Suppressor macrophage treated with lipopolysaccharide for 4 hours (primary cell): ENCODE data around the gene ZFAND2A.
"Not testable (repeated sequence)": the region's sequence is repeated elsewhere in the genome, so short reads cannot be mapped to it uniquely, and the experiment has no call there.

Experiments used
- DNase-seq: peaks from one replicate; pipeline ENCODE4 v3.0.0-alpha.2; 2020

The ZFAND2A gene

DNA sequence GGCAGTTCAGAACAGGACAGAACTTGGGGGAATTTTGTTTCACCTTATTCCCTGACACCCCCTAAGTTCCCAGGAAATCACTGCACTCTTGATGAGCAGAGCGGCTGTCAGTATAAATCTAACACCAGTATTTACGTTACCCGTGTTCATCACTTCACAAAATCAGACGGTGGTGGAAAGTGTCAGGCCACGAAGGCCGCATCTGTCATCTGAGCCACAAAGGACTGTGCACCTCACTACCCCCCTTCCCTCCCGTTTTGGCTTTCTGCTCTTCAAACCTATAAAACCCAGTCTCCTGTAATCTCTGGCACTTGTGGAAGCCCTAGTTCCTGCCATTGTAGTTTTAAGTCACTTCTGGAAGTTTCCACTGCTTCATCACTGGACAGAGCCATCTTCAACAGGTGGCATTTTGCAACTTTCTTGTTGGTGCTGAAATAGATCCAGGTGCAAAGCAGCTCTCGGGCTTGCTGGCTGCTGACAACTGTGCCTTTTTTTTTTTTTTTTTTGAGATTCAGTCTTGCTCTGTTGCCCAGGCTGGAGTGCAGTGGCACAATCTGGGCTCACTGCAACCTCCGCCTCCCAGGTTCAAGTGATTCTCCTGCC, 9.5 kb downstream of the ZFAND2A start:
- DNase-seq, result no peak

DNA sequence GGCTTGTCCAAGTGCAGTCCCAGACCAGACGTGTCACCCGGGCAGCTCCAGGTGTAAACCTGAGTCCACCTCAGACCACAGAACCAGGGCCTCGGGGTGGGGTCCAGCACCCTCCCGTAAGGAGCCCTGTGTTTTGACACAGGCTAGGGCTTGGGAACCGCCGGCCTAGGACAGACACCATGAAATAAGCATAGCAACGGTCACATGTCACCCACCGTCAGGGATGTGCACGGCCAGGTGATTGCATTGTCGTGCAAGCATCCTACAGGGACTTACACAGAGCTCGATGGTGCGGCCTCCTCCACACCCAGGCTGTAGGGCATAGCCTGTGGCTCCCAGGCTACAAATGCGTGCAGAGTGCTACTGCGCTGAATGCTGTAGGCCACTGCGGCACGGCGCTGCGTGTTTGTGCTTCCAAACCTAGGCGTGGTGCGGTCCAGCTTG, 10.6 kb downstream of the ZFAND2A start:
- no peak for DNase-seq

DNA sequence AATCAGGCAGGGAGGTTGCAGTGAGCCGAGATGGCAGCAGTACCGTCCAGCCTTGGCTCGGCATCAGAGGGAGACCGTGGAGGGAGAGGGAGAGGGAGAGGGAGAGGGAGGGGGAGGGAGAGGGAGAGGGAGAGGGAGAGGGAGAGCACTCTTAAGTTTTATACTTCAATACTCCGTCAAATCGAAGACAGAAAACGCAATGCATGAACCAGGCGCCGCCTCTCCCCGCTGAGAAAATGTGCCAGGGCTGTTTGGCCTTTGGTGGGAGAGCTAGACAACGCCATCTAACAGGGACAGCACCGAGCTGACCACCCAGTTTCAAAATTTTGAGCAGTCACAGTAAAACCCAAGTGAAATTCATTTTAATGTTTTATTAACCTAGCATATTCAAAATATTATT, 12.1 kb downstream of the ZFAND2A start:
- DNase-seq, result not testable (repeated sequence)

DNA sequence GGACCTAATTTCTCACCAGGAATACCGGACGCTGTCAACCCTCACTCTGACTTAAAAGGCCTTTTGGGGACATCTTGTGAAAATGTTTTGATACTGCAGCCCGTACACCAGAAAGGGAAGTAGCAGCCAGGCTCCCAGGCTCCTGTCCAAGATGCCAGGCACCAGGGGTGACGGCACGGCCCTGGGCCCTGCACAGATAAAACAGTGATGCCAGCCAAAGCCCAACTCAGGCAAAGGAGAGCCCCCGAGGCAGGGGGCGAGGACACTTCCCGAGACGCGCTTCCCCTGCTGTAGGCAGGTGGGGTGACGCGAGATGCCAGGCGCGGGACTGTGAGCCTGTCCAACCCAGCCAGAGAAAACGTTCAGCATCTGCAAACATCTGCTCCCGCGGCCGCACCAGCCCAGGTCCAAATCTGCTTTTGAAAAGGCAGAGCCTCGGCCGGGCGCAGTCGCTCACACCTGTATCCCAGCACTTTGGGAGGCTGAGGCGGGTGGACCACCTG, 15.7 kb downstream of the ZFAND2A start:
- DNase-seq, result peak; percentile 68

DNA sequence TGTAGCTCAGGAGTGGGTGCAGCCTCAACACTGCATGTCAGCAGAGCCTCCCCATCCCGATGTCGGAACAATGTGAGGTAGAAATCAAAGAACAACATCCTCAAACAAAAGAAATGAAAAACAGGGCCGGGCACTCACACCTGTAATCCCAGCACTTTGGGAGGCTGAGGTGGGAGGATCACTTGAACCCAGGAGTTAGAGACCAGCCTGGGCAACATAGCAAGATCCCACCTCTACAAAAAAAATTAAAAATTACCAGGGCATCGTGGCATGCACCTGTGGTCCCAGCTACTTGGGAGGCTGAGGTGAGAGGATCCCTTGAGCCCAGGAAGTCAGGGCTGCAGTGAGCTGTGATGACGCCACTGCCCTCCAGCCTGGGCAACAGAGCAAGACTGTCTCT, 17.0 kb downstream of the ZFAND2A start:
- not testable (repeated sequence) for DNase-seq

DNA sequence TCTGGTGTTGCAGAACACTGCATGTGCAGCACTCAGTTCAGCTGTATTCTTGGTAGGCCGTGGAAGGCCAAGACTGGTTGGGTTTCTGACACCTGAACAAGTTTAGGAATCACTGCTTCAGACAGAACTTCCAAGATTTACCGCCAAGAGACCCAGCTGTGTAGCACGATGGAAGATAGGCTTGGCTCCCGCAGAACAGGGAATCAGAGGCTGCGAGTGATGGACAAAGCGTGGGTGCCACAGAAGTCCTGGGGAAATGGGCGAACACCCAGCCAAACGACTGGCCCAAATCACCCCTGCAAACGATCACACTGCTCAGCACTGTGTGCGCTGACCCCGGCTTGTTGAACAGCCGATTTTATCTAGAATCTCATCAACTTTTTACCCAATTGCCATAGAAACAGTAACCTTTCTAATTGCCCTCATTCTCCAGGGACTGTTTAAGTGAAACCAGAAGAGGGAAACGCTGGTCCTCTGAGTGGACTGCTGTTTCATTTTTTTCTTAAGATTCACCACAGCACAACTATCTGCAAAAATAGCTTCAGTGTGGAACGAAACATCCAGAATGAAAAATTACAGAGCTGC, 17.9 kb downstream of the ZFAND2A start:
- no peak for DNase-seq

DNA sequence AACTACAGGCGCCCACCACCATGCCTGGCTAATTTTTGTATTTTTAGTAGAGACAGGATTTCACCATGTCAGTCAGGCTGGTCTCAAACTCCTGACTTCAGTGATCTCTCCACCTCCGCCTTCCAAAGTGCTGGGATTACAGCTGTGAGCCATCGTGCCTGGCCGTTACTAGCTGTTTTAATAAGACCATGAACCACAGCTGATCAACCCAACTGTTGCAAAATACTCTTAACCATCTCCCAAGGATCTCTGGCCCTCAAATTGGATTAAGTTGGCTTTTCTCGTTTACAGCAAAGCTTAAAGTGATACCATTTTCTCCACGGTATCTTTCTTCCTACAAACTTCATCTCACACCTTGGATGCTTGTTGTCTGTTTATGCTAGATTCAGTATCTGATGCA, 18.3 kb downstream of the ZFAND2A start:
- no peak for DNase-seq

DNA sequence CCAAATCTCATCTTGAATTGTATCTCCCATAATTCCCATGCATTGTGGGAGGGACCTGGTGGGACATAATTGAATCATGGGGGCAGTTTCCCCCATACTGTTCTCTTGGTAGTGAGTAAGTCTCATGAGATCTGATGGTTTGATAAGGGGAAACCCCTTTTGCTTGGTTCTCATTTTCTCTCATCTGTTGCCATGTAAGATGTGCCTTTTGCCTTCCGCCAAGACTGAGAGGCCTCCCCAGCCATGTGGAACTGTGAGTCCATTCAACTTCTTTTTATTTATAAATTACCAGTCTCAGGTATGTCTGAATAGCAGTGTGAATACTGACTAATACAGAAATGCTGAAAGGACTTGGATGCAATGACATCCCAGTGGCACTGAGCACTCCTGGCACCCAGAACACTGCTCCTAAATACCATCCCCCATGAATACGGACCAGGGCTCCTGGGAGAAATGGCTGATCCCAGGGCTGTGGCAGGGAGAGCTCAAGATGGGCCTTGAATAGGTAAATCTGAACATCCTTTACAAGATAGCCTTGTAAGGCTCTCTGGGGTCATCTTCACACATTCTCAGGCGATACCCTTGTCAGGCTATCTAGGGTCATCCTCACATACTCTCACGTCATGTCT, 19.4 kb downstream of the ZFAND2A start:
- DNase-seq, result peak; percentile 14

DNA sequence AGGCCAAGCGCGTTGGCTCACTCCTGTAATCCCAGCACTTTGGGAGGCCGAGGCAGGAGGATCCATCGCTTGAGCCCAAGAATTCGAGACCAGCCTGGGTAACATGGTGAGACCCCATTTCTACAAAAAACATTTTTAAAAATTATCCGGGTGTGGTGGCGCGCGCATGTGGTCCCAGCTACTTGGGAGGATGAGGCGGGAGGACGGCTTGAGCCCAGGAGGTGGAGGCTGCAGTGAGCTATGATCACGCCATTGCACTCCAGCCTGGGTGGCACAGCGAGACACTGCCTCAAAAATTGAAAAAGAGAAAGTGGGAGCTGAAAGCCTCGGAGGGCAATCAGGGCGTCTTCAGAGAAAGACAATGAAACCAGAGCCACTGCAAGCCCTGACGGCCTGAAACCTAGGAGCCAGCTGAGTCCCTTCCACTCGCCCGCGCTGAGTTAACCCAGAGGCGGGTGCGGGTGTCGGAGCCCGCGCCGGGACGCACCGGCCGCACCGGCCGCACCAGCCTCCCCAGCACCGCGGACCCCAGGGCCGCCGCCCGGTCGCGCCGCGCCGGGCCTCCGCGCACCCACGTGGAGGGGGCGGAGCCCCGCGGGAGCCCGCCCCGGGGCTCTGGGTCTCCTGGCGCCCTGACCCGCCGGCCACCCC, 22.4 kb downstream of the ZFAND2A start:
- no peak for DNase-seq

DNA sequence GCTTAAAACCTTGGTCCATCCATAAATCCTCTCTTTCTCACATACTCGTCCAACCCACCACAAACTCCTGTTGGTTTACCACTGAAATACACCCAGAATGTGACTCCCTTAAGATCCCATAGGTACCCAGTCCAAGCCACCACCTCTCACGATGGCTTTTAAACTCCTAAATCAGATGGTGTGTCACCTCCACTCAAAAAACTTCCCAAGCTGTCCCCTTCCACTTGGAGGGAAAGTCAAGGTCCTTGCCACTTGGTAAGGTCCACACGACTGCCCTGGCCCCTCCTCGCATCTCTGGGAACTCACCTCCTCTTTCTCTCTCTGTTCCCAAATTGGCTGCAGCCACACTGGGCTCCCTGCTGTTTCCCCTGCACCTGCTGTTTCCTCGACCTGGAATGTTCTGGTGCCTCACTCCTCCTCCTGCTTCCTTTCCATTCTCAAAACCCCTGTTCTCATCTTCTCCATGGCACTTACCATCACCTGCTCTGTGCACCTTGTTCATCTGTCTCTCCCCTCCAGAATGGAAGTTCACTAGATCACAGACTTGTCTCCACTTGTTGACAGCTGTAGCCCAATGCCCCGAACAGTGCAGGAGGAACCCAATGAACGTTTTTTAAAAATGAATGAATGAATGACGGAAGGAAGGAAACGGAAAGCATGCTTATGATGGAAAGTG, 23.0 kb downstream of the ZFAND2A start:
- no peak for DNase-seq

DNA sequence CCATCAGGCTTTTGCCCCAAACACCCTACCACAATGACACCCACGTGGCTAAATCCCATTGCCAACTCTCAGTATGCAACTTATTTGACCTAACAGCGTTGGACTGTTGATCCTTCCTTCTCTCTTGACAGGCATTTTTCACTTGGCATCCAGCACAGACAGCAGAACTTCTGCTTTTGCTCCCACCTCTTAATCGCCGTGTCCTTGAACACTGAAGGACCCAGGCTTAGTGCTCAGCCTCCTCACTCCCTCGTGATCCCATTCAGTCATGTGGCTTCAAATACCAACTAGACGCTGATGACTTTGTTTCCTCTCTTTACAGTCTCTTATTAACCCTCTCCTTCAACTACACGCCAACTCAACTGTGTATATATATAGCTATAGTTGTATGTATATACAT, 25.0 kb downstream of the ZFAND2A start:
- DNase-seq, result peak; percentile 29

DNA sequence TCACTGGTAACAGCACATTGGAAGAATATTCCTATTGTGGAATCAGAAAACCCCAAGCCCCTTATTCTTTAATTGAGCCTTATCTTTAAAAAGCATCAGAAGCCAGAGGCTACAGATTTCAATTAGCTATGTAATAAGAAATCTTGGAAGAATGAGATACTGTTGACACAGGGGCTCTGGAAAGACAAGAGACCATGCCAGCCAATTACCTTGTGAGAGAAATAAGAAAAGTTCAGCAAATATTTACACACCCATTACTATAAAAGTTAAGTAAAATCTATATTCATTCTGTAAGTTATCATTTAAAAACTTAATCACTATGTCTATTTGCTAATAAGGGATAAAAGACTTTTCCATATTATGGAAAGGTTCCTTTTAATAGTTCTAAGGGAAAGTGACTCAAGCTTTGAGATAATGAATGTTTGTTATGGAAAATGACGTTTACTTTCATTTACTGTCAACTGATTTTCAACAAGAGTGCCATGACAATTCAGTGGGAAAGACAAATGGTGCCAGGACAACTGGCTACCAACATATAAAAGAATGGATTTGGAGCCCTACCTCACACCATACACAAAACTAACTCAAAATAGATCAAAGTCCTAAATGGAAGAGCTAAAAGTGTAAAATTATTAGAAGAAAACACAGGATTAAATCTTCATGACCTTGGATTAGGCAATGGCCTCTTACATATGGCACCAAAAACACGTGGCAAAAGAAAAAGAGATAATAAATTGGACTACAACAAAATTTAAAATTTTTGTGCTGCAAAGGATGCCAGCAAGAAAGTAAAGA, 28.3 kb downstream of the ZFAND2A start:
- DNase-seq, result no peak

DNA sequence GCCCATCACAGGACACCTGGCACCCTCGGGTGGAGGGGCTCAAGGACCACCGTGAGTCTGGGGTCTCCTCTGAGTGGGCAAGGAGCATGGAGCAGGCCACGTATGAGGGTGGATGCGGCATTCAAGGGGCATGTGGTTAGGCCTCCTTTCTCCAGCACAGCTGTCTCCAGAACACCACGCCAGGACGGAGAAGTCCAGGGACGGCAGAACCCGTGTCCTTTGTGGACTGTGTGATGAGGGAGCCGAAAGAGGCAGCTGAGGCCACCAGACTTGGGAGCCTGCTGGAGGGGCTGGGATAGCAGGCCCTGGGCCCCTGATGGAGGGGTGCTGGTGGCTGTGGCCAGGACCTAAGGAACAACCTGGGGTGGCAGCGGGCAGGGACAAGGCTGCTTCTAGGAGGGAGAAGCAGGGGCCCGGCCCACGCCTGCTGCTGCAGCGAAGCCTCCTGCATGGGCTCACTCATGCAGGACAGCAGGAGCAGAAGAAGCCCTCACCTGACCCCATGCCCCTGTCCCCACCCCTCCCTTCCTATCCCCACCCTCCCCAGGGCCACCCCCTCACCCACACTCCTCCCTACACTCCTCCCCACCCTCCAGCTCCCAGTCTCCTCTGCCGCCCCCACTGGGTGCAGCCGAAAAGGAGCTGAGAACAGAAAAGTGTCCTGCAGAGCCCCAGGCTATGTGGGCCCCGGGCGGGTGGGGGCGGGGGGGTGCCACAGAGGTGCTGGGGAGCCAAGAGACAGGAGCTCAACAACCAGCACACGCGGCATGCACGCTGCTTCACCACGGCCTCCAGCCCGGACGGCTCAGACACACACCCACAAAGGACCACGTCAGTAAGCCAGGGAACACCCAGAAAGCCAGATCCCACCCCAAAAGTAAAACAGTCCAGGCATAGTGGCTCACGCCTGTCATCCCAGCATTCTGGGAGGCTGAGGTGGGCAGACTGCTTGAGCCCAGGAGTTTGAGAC, 29.7 kb downstream of the ZFAND2A start:
- no peak for DNase-seq

DNA sequence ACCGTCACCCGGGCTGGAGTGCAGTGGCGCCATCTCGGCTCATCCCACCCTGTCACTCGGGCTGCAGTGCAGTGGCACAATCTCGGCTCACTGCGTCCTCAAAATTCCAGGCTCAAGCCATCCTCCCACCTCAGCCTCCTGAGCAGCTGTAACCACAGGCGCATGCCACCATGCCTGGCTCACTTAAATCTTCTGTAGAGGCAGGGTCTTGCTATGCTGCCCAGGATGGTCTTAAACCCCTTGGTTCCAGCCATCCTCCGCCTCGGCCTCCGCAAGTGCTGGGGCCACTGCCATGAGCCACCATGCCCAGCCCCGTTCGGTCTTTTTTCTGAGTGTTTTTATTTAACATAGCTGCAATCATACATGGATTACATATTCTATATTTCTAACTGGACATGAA, 30.6 kb downstream of the ZFAND2A start:
- no peak for DNase-seq

DNA sequence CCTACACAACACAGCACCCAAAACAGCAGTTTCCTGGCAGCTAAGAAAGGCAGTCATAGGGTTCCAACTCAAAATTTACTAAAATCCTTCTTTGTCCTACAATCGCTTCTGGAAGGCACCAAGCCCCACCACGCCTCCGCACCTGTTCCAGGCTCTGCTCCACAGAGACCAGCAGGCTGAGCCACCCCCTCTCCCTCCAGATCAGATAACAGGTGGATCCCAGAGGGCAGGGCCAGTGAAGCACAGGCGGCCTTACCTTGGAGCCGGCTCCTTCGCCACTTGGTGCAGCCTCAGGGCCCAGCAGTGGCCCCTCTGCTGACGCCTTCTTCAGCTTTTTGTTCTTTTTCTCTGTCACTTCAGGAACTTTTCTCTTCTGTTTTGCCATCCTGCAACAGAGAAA, 33.0 kb downstream of the ZFAND2A start:
- DNase-seq, result no peak

DNA sequence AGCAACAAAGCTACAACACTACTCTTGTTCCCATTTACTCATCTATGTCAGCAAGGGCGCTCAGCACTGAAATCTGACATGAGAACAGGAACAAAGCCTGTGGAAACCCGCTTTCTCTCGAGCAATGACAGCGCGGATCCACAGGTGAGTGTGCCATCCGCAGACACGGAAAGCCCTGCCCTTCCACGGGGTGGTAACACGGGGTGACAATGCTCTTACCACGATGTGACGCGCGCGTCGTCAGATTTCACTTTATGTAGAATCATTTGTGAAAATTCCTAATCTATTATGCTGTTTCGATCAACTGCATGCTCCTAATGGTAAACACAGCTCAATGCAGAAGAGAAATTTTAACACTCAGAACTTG, 34.4 kb downstream of the ZFAND2A start:
- DNase-seq, result no peak

DNA sequence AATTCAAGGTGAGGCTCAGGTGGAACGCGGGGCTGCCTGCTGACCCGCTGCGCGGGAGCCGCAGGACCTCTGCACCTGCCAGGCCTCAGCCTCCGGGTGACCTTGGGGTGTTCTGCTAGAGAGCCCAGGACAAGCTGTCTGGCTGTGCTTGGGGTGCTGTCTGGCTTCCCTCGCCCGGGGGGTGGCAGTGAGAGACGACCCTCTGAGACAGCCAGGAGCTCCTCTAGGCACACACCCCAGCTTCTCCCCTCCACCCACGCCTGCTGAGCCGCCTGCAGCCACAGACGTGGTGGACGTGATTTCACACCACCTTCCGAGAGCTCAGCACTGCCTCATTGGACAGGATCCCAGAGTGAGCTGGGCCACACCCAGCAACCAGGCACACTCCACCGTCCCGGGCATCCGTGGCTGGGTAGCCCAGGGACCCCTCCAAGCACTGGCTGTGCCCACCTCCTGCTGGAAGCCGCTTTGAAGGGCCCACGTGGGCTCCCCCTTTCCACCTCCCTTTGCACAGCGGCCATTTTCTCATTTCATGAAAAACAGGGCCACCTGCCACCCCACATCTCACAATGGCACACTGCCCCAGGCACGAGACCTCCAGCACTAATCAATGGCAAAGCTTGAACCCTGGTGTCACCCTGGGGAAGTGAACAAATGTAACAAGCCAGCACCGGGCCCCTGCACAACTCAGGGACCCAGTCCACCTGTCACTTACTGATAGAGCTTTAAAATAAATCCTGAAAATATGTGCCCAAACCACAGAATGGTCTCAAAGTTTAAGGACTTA, 35.0 kb downstream of the ZFAND2A start:
- no peak for DNase-seq

DNA sequence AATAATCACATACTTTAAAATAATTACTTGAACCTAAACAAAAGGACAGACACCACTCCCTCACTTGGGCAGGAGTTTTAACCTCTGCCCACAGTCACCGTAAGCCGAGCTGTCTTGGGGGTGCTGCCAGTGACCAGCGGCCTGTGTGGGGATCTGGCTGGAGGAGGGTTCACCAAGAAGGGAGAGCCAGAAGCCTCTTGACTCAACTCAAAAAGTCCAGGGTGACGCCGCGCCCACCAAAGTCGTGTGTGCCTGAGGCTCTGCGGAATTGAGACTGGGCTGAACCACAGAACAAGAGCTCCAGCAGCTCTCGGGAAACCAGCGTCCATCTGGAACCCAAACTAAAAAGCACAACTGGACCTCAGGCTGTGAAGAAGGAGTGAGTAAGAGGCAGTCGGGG, 35.8 kb downstream of the ZFAND2A start:
- no peak for DNase-seq

DNA sequence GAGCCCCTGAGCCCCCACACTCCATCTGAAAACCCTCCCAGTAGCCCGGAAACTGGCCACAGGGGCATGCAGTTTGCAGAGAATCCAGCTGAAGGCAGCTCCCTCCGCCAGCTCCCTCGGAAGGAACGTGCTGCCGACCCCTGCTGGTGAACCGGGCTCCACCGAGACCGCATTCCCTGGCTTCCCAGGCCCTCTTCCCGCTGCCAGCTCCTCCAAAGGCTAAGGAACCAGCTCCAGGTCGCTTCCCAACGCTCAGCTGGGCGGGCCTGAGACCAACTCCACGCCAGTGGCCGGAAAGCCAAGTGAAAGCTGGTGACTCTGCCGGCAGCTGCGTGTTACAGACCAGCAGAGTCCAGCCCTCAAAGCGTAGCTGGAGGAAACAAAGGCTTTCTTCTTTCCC, 36.3 kb downstream of the ZFAND2A start:
- no peak for DNase-seq

DNA sequence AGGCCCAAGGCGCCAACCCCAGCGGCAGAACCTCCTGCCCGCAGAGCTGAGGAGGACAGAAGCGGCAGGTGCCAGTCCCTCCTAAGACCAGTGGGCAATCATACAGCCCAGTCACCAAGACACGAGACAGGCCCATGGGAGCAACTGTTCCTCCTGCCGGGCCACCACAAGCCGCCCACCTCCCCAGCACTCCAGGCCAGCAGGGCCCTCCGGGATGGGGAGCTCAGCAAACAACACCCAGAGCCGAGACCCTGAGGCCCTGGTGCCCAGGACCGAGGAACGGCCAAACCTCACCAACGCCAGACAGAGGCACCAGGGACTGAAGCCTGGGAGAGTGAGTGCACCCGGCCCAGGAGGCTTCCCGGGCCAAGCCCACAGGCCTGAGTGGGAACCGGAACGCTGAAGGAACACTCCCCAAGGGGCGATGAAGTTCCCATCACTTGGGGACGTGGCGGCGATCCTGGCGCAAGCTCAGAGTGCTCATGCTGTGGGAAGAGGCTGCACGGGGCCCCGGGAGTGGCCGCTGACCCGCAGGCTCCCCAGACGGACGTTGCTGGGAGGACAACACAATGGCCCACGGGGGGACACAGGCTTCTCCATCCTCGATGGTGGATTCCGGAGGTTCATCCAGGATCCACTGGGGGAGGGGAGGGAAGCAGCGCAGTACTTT, 37.0 kb downstream of the ZFAND2A start:
- no peak for DNase-seq
